Endothelial cell of umbilical vein (primary cell): ENCODE data around the gene CNTN5.

Experiments used
- EZH2 ChIP-seq: IDR thresholded peaks from 2 replicates; pipeline ENCODE4 v1.6.1; 2012; ENCODE audit warnings: borderline replicate concordance, low read depth, mild to moderate bottlenecking, moderate library complexity, low read length, inconsistent platforms; ENCODE audit not compliant: severe bottlenecking
- FOS ChIP-seq: IDR thresholded peaks from 2 replicates; pipeline ENCODE4 v1.6.1; 2011; ENCODE audit warnings: mild to moderate bottlenecking, low read length, moderate library complexity, borderline replicate concordance; ENCODE audit not compliant: insufficient read depth
- GATA2 ChIP-seq: IDR thresholded peaks from 2 replicates; pipeline ENCODE4 v1.7.0; 2011; ENCODE audit warnings: low read depth, mild to moderate bottlenecking, moderate library complexity, mixed read lengths, low read length; ENCODE audit not compliant: insufficient read length, insufficient read depth
- JUN ChIP-seq: IDR thresholded peaks from 2 replicates; pipeline ENCODE4 v1.6.1; 2011; ENCODE audit warnings: borderline replicate concordance, low read depth; ENCODE audit not compliant: insufficient read length, insufficient read depth
- MYC ChIP-seq: IDR thresholded peaks from one replicate; pipeline ENCODE4 v1.6.1; 2011; ENCODE audit warnings: mild to moderate bottlenecking, low read depth, low read length
- POLR2A ChIP-seq: IDR thresholded peaks from 2 replicates; pipeline ENCODE4 v1.6.1; 2012; ENCODE audit warnings: low read depth, mild to moderate bottlenecking, control low read depth, low read length
- POLR2AphosphoS5 ChIP-seq: IDR thresholded peaks from 2 replicates; pipeline ENCODE4 v1.6.1; 2012; ENCODE audit warnings: low read depth, mild to moderate bottlenecking, control low read depth, low read length, moderate library complexity; ENCODE audit not compliant: insufficient read depth
- TF ChIP-seq, protein P1 (sequence below), 2 donors: IDR thresholded peaks; 1 replicate in 1 of 2; 2 replicates in 1 of 2; pipeline ENCODE4 v1.5.1; 2011; ENCODE audit warnings: low read length in 2 of 2, mild to moderate bottlenecking in 2 of 2, moderate library complexity in 2 of 2, control low read depth in 1 of 2, inconsistent platforms in 1 of 2, low read depth in 1 of 2; ENCODE audit not compliant: insufficient read depth in 1 of 2; ENCODE audit errors: extremely low read depth in 1 of 2
- TF ChIP-seq, protein P2 (sequence below): IDR thresholded peaks from 2 replicates; pipeline ENCODE4 v1.6.1; 2011; ENCODE audit not compliant: insufficient read depth, insufficient read length

DNA sequence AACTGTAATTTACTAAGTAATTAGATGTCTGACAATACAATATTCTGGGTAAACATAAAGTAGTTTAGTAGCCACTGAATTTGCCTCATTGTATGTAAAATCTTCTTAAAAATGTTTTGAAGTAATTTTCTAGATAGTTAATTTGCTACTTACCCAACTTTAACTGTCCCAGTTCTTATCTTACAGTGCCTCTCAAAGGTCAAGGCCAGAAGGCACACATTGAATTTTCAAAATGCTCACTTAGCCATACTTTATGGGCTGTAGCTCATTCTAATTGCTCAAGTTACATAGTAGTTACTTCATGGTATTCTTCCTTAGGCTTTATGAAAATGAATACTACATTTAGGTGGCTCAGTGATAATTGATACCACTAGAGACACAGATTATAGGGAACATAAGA, 666.6 kb downstream of the CNTN5 start:
- TF ChIP-seq EZH2 (no peak), MYC (no peak), POLR2AphosphoS5 (no peak), POLR2A (no peak), FOS (no peak), JUN (no peak), GATA2 (no peak)
- TF ChIP-seq, protein P1, sequence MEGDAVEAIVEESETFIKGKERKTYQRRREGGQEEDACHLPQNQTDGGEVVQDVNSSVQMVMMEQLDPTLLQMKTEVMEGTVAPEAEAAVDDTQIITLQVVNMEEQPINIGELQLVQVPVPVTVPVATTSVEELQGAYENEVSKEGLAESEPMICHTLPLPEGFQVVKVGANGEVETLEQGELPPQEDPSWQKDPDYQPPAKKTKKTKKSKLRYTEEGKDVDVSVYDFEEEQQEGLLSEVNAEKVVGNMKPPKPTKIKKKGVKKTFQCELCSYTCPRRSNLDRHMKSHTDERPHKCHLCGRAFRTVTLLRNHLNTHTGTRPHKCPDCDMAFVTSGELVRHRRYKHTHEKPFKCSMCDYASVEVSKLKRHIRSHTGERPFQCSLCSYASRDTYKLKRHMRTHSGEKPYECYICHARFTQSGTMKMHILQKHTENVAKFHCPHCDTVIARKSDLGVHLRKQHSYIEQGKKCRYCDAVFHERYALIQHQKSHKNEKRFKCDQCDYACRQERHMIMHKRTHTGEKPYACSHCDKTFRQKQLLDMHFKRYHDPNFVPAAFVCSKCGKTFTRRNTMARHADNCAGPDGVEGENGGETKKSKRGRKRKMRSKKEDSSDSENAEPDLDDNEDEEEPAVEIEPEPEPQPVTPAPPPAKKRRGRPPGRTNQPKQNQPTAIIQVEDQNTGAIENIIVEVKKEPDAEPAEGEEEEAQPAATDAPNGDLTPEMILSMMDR (IDR thresholded peaks at IDR 0.05; ENCODE audit: extremely low read depth in 1 of 2, insufficient read depth in 1 of 2, low read depth in 1 of 2, low read length in 2 of 2), result no peak
- TF ChIP-seq, protein P2, sequence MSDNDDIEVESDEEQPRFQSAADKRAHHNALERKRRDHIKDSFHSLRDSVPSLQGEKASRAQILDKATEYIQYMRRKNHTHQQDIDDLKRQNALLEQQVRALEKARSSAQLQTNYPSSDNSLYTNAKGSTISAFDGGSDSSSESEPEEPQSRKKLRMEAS, result no peak
